Progenitor cell of endocrine pancreas (in vitro differentiated cells): ENCODE measurements around the gene SMAD9. TPM values are rescaled to one million over a fixed set of nuclear protein-coding genes. Genes with fewer than 3 reads are reported as not detected.
A peak's percentile ranks its signal among the peaks of the same experiment; 100 is the strongest.

Source experiments
- DNase-seq: peaks from one replicate; pipeline ENCODE4 v3.0.0; 2021; ENCODE audit warnings: low spot score; ENCODE audit not compliant: unreplicated experiment
- H3K27ac Mint-ChIP-seq: 2 replicates; pipeline ENCODE4 v1.8.0; 2021; ENCODE audit warnings: mild to moderate bottlenecking, moderate library complexity, mixed read lengths
- H3K27me3 Mint-ChIP-seq: 2 replicates; pipeline ENCODE4 v1.8.0; 2021; ENCODE audit warnings: mixed read lengths
- H3K36me3 Mint-ChIP-seq: 2 replicates; pipeline ENCODE4 v1.8.0; 2022; ENCODE audit warnings: mixed read lengths; ENCODE audit not compliant: insufficient read depth
- H3K4me1 Mint-ChIP-seq: 2 replicates; pipeline ENCODE4 v1.8.0; 2021; ENCODE audit warnings: low read depth, mixed read lengths
- H3K4me3 Mint-ChIP-seq: 2 replicates; pipeline ENCODE4 v1.8.0; 2021; ENCODE audit warnings: low read depth, mild to moderate bottlenecking, moderate library complexity, mixed read lengths
- H3K9me3 Mint-ChIP-seq: 2 replicates; pipeline ENCODE4 v1.8.0; 2021; ENCODE audit warnings: low read depth, mixed read lengths
- total RNA-seq: library from RNA; stranded (reverse); gene quantifications from 2 replicates; pipeline ENCODE4 v1.2.1, GENCODE V29; 2021
- TF ChIP-seq, protein P1 (sequence below): fragments of 200-600 bp; sonication (generic); IDR thresholded peaks from one replicate; pipeline ENCODE4 v1.5.0; 2021; ENCODE audit warnings: antibody characterized with exemption, mild to moderate bottlenecking; ENCODE audit not compliant: unreplicated experiment

Gene SMAD9
- total RNA-seq, 1 donor from 2014 or later, result 10.5 TPM

DNA sequence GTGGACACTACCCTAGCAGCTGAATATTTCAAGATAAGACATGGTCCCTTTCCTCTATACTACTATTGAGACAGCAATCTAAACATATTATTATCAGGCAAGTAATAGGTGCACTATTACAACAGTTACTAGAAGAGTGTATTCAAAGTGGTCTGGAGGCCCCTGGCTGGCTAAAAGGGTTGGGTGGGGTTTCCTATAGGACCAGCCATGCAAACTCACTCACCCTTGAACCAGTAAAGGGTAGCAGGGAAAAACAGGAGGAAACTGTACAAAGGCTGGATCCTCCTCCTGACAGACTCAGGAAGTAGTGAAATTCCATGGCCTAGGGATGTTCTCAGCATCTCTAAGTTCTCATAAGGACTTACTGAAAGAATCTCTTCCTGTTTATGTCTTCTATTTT lies 7.7 kb downstream of the SMAD9 start:
- Mint-ChIP-seq H3K36me3 (no peaks in the 10 kb centered on the region), H3K4me1 (peaks cover 11% of the 10 kb centered on the region), H3K27ac (no peak overlapping the region), H3K4me3 (no peak overlapping the region), H3K27me3 (peaks cover 10% of the 10 kb centered on the region), H3K9me3 (no peaks in the 10 kb centered on the region)
- TF ChIP-seq, protein P1, sequence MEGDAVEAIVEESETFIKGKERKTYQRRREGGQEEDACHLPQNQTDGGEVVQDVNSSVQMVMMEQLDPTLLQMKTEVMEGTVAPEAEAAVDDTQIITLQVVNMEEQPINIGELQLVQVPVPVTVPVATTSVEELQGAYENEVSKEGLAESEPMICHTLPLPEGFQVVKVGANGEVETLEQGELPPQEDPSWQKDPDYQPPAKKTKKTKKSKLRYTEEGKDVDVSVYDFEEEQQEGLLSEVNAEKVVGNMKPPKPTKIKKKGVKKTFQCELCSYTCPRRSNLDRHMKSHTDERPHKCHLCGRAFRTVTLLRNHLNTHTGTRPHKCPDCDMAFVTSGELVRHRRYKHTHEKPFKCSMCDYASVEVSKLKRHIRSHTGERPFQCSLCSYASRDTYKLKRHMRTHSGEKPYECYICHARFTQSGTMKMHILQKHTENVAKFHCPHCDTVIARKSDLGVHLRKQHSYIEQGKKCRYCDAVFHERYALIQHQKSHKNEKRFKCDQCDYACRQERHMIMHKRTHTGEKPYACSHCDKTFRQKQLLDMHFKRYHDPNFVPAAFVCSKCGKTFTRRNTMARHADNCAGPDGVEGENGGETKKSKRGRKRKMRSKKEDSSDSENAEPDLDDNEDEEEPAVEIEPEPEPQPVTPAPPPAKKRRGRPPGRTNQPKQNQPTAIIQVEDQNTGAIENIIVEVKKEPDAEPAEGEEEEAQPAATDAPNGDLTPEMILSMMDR, result no peak
- no peak for DNase-seq

- H3K27ac Mint-ChIP-seq, result peak overlapping the region; percentile 33
- no peak overlapping the region for H3K4me3 Mint-ChIP-seq
- no peak for DNase-seq
- no peaks in the 10 kb centered on the region for H3K36me3 Mint-ChIP-seq
- peaks cover 12% of the 10 kb centered on the region for H3K4me1 Mint-ChIP-seq
- peaks cover 4% of the 10 kb centered on the region for H3K27me3 Mint-ChIP-seq
- TF ChIP-seq, protein P1, result no peak
- H3K9me3 Mint-ChIP-seq, result no peaks in the 10 kb centered on the region
Observed at GRCh38 chr13:36910545-36910944, 9.5 kb downstream of the SMAD9 start.

- TF ChIP-seq, protein P1, result no peak
- no peak for DNase-seq
- Mint-ChIP-seq H3K27me3 (no peaks in the 10 kb centered on the region), H3K9me3 (no peaks in the 10 kb centered on the region), H3K27ac (no peak overlapping the region), H3K4me1 (peaks cover 14% of the 10 kb centered on the region), H3K4me3 (no peak overlapping the region), H3K36me3 (no peaks in the 10 kb centered on the region)
Observed at GRCh38 chr13:36907821-36908220, 12.2 kb downstream of the SMAD9 start.

DNA sequence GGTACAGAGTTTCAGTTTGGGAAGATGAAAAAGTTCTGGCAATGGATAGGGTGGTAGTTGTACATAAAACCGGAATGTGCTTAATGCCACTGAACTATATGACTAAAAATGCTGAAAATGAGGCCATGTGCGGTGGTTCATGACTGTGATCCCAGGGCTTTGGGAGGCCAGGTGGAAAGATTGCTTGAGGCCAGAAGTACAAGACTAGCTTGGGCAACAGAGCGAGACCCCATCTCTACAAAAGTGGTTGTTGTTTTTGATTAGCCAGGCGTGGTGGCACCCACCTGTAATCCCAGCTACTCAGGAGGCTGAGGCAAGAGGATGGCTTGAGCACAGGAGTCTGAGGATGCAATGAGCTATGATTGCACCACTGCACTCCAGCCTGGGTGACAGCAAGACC lies 12.8 kb downstream of the SMAD9 start:
- H3K27ac Mint-ChIP-seq, result no peak overlapping the region
- no peak overlapping the region for H3K4me3 Mint-ChIP-seq
- H3K4me1 Mint-ChIP-seq, result peaks cover 12% of the 10 kb centered on the region
- no peaks in the 10 kb centered on the region for H3K27me3 Mint-ChIP-seq
- no peak for DNase-seq
- peaks cover 2% of the 10 kb centered on the region for H3K36me3 Mint-ChIP-seq
- TF ChIP-seq, protein P1, result no peak
- H3K9me3 Mint-ChIP-seq, result no peaks in the 10 kb centered on the region

- H3K36me3 Mint-ChIP-seq, result peaks cover 2% of the 10 kb centered on the region
- peaks cover 12% of the 10 kb centered on the region for H3K4me1 Mint-ChIP-seq
- H3K9me3 Mint-ChIP-seq, result peaks cover 8% of the 10 kb centered on the region
- H3K27ac Mint-ChIP-seq, result no peak overlapping the region
- no peaks in the 10 kb centered on the region for H3K27me3 Mint-ChIP-seq
- H3K4me3 Mint-ChIP-seq, result no peak overlapping the region
- TF ChIP-seq, protein P1, result no peak
- no peak for DNase-seq
Observed at GRCh38 chr13:36905944-36906343, 14.1 kb downstream of the SMAD9 start.
